Coronary artery (tissue), 2 donors: ENCODE results near the gene NT5DC4.
A peak's percentile ranks its signal among the peaks of the same experiment; 100 is the strongest.

Source experiments
- DNase-seq: peaks from one replicate; pipeline ENCODE4 v3.0.0-alpha.2; 2017; ENCODE audit warnings: low spot score
- H3K27ac ChIP-seq, 2 donors: fragments of 200-600 bp; sonication (generic); one replicate each; pipeline ENCODE4 v1.5.1; 2016 to 2019
- H3K4me3 ChIP-seq: fragments of 200-600 bp; sonication (generic); 2 replicates; pipeline ENCODE4 v1.5.1; 2016; ENCODE audit warnings: mild to moderate bottlenecking, moderate library complexity
- CTCF ChIP-seq: fragments of 200-600 bp; sonication (generic); IDR thresholded peaks from one replicate; pipeline ENCODE4 v1.5.1; 2019; ENCODE audit warnings: antibody characterized with exemption

NT5DC4 gene

GRCh38 chr2:112767693-112768330 lies 47.0 kb downstream of the NT5DC4 start:
- DNase-seq = no peak
- TF ChIP-seq CTCF = no peak
- peak overlapping the region; percentile 19 for H3K4me3 ChIP-seq
- no peak overlapping the region for H3K27ac ChIP-seq

GRCh38 chr2:112768432-112768831 lies 47.6 kb downstream of the NT5DC4 start:
- H3K4me3 ChIP-seq = no peak overlapping the region
- no peak for TF ChIP-seq CTCF
- no peak for DNase-seq
- H3K27ac ChIP-seq = no peak overlapping the region

- no peak for DNase-seq
- Histone ChIP-seq H3K4me3 (no peak overlapping the region), H3K27ac (no peak overlapping the region)
- TF ChIP-seq CTCF = no peak
Measured at GRCh38 chr2:112772322-112772721, 51.5 kb downstream of the NT5DC4 start.

GRCh38 chr2:112772911-112773475 lies 52.2 kb downstream of the NT5DC4 start:
- no peak for DNase-seq
- TF ChIP-seq CTCF = no peak
- no peak overlapping the region for H3K27ac ChIP-seq
- H3K4me3 ChIP-seq = no peak overlapping the region

- no peak for DNase-seq
- Histone ChIP-seq H3K4me3 (no peak overlapping the region), H3K27ac (no peak overlapping the region)
- no peak for TF ChIP-seq CTCF
Measured at GRCh38 chr2:112773556-112773955, 52.7 kb downstream of the NT5DC4 start.

- no peak for TF ChIP-seq CTCF
- DNase-seq = no peak
- Histone ChIP-seq H3K4me3 (no peak overlapping the region), H3K27ac (no peak overlapping the region)
Measured at GRCh38 chr2:112774536-112775285, 53.9 kb downstream of the NT5DC4 start.
